Panc1 (cell line): ENCODE data around the gene SSH3. TPM values are rescaled to one million over a fixed set of nuclear protein-coding genes. Genes with fewer than 3 reads are reported as not detected.

Source experiments
- ATAC-seq: fragments of 200-7000 bp; cut with Tn5 transposase; 2 replicates; pipeline ENCODE4 v1.9.1; 2020; ENCODE audit warnings: mild to moderate bottlenecking, moderate library complexity
- BruUV-seq: library from RNA; stranded (reverse); fragments of 400-500 nt; replicated peaks from 2 replicates; lab custom pipeline; 2021; lab: Mats Ljungman, UMichigan
- CTCF ChIA-PET: fragments of 300-600 bp; sonication (Branson Sonifier 250); formaldehyde crosslinking; loops from one replicate; lab custom pipeline; 2022; ENCODE audit warnings: antibody characterized with exemption; lab: Charles Lee
- POLR2A ChIA-PET: fragments of 300-600 bp; sonication (Branson Sonifier 250); formaldehyde crosslinking; loops from one replicate; lab custom pipeline; 2022; ENCODE audit warnings: antibody characterized with exemption; lab: Charles Lee
- DNase-seq: peaks from one replicate; pipeline ENCODE4 v3.0.0-alpha.2; 2010; ENCODE audit warnings: low read depth, low spot score
- H3K27ac ChIP-seq: 2 replicates; pipeline ENCODE4 v1.5.1; 2011; ENCODE audit warnings: mild to moderate bottlenecking, low read length, inconsistent platforms
- H3K27me3 ChIP-seq: fragments of 200-500 bp; sonication (Bioruptor generic); 2 replicates; pipeline ENCODE4 v1.6.0; 2014; ENCODE audit warnings: low read length, inconsistent platforms; ENCODE audit not compliant: control insufficient read depth, insufficient read depth
- H3K36me3 ChIP-seq: fragments of 200-500 bp; sonication (Bioruptor generic); 2 replicates; pipeline ENCODE4 v1.5.1; 2014; ENCODE audit warnings: inconsistent platforms, mild to moderate bottlenecking, low read length, moderate library complexity; ENCODE audit not compliant: control insufficient read depth, insufficient read depth
- H3K4me1 ChIP-seq: 2 replicates; pipeline ENCODE4 v1.5.1; 2011; ENCODE audit warnings: inconsistent platforms, mild to moderate bottlenecking, low read length, moderate library complexity; ENCODE audit not compliant: control insufficient read depth, insufficient read depth
- H3K4me3 ChIP-seq, 2 experiments: 2 replicates each; pipeline ENCODE4 v1.5.1; 2011 to 2012; ENCODE audit warnings: low read depth in 2 of 2, low read length in 2 of 2, mild to moderate bottlenecking in 2 of 2, inconsistent platforms in 1 of 2, moderate library complexity in 1 of 2
- H3K9me3 ChIP-seq: fragments of 200-500 bp; sonication (Bioruptor generic); 2 replicates; pipeline ENCODE4 v1.5.1; 2014; ENCODE audit warnings: low read depth, mild to moderate bottlenecking, inconsistent platforms, low read length, moderate library complexity; ENCODE audit not compliant: control insufficient read depth, insufficient read depth
- CTCF ChIP-seq: fragments of 450-650 bp; IDR thresholded peaks from 2 replicates; pipeline ENCODE4 v1.5.1; 2017; ENCODE audit warnings: mild to moderate bottlenecking
- POLR2AphosphoS5 ChIP-seq: IDR thresholded peaks from 2 replicates; pipeline ENCODE4 v1.6.1; 2012; ENCODE audit warnings: mild to moderate bottlenecking, low read depth, low read length, moderate library complexity
- REST ChIP-seq, 2 experiments: IDR thresholded peaks; 2 replicates each; pipeline ENCODE4 v1.6.1; 2011 to 2012; ENCODE audit warnings: low read depth in 2 of 2, control low read depth in 1 of 2, low read length in 1 of 2, mild to moderate bottlenecking in 1 of 2, moderate library complexity in 1 of 2; ENCODE audit not compliant: insufficient read depth in 1 of 2
- SIN3A ChIP-seq: IDR thresholded peaks from 2 replicates; pipeline ENCODE4 v1.6.1; 2012; ENCODE audit warnings: low read depth, mild to moderate bottlenecking, low read length, moderate library complexity, borderline replicate concordance; ENCODE audit not compliant: insufficient read depth
- TCF7L2 ChIP-seq: IDR thresholded peaks from 2 replicates; pipeline ENCODE4 v1.6.1; 2011; ENCODE audit warnings: mild to moderate bottlenecking, low read depth, low read length, inconsistent platforms
- in situ Hi-C: cut with HindIII; loops from 2 replicates; pipeline ENCODE4 v1.10.0; 2016; ENCODE audit warnings: low sequenced_read_pairs, low pct_unique_long_range_greater_than_20kb
- intact Hi-C: fragments of 100-400 bp; cut with micrococcal nuclease; formaldehyde crosslinking; loops from one replicate; pipeline ENCODE4 v1.10.0; 2022; ENCODE audit not compliant: unreplicated experiment
- total RNA-seq: library from RNA; stranded (reverse); gene quantifications from one replicate; pipeline ENCODE4 v1.2.1, GENCODE V29; 2021; ENCODE audit not compliant: unreplicated experiment

The SSH3 gene
- total RNA-seq, 1 experiment from 2014 or later, result 79.8 TPM

GRCh38 chr11:67273260-67273990 is 29.9 kb upstream of the SSH3 start:
- no peak overlapping the region for H3K4me3 ChIP-seq
- no peaks in the 10 kb centered on the region for H3K36me3 ChIP-seq
- in situ Hi-C loops (no loop called here), intact Hi-C loops (no loop called here)
- no peak for TF ChIP-seq TCF7L2
- no peak for TF ChIP-seq SIN3A
- TF ChIP-seq CTCF, result no peak; the same call in 1 of the 2 replicates
- no peak overlapping the region for H3K27ac ChIP-seq
- H3K27me3 ChIP-seq, result no peaks in the 10 kb centered on the region
- DNase-seq (no peak), ATAC-seq (no peak)
- BruUV-seq, result no TSS peak
- H3K4me1 ChIP-seq, result peaks cover 46% of the 10 kb centered on the region
- ChIA-PET POLR2A (no interaction called here), CTCF (interaction anchor here (0.6 kb wide), 1 partner anchor 29 kb away, joined by 3 read pairs; no protein-coding TSS in a partner anchor)
- no peaks in the 10 kb centered on the region for H3K9me3 ChIP-seq

- ChIA-PET POLR2A (no interaction called here), CTCF (interaction anchor here (0.5 kb wide), 1 partner anchor 107 kb away, joined by 9 read pairs; no protein-coding TSS in a partner anchor)
- Histone ChIP-seq H3K27me3 (no peaks in the 10 kb centered on the region), H3K4me1 (peaks cover 31% of the 10 kb centered on the region), H3K36me3 (0 out of 2 replicates have a peak, but pooled peaks cover 4% of the 10 kb centered on the region), H3K9me3 (no peaks in the 10 kb centered on the region), H3K27ac (no peak overlapping the region), H3K4me3 (no peak overlapping the region)
- no peak for DNase-seq
- in situ Hi-C loops (no loop called here), intact Hi-C loops (no loop called here)
- no TSS peak for BruUV-seq
- TF ChIP-seq SIN3A (no peak), CTCF (no peak), TCF7L2 (no peak), REST (IDR thresholded peaks at IDR 0.05; ENCODE audit: insufficient read depth in 1 of 2, low read depth in 2 of 2, low read length in 1 of 2) (no peak), POLR2AphosphoS5 (no peak)
- no peak for ATAC-seq
Measured at GRCh38 chr11:67274768-67275605, 28.3 kb upstream of the SSH3 start.
